ENCODE results near the gene CCDC68. TPM values are rescaled to one million over a fixed set of nuclear protein-coding genes. Genes with fewer than 3 reads are reported as not detected.

The CCDC68 gene, protein sequence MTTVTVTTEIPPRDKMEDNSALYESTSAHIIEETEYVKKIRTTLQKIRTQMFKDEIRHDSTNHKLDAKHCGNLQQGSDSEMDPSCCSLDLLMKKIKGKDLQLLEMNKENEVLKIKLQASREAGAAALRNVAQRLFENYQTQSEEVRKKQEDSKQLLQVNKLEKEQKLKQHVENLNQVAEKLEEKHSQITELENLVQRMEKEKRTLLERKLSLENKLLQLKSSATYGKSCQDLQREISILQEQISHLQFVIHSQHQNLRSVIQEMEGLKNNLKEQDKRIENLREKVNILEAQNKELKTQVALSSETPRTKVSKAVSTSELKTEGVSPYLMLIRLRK
- 1.2 and 2.1 TPM in 2 replicates for total RNA-seq

DNA sequence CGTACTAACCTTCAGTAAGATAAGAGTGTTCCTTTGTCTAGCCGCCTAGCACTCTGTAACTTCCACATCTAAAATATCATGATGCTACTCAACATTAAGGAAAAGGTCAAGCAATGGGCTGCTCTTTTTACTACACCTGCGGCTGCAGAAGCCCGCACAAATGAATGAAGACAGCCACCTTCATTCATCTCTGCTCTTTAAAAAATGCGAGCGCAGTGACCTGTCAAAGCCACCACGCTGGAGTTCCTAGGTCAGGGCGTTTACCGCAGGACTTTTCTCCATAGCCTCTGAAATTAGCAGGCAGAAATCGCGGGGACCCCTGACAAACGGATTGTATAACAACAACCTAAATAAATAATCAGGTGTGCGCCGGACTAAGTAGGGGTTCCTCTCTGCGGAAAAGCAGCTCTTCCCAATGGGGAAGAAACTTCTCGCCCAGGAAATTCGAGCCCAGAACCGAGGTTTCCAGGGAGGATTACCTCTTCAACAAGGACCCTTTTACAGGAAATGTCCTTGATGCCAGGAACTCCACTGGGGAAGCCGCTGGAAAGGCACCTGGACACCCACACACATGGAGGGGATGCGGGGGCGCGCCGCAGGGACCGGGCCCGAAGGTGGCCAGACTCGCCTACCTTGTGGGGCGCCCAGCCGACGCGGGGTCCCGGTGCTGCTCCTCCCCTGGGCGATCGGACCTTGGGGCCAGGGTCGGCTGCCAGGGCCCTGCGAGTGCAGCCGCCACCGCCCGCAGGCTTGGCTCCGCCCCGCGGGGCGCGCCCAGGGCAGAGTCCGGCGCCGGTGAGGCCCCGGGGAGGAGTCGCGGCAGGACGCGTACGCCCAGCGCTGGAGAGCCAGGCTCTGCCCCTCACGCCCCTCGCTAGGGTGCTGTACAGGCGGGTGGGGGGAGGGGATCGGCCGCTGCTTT is at the start of gene CCDC68:
Gene CCDC68 (minus strand): TSS at position 758 of the 922 bp plus-strand sequence. CDS start 16,670 bp downstream, outside the sequence.
- DNase-seq = peak; percentile 32

- no peak for DNase-seq
These were observed 48.3 kb upstream of the CCDC68 start for GRCh38 chr18:55007602-55008001.

DNA sequence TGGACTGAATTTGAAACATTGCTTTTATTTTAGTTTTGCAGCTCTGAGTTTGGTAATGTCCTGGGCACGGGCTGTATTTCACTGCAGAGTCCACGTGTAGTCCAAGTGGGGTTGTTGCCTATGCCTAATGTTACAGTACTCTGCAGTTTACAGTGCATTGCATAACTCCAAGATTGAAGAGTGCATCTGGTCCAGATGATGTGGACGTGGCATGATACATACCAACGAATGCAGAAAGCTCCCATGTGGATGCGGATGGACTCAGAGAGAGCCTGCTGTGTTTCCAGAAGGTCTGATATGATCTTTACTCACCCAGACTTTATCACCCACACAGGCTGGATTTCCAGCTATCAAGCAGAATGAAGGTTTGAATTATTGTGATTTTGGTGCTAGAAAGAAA is 44.4 kb upstream of the CCDC68 start:
- DNase-seq = no peak

- DNase-seq = no peak
These were observed 43.0 kb upstream of the CCDC68 start for GRCh38 chr18:55002261-55002660.

DNA sequence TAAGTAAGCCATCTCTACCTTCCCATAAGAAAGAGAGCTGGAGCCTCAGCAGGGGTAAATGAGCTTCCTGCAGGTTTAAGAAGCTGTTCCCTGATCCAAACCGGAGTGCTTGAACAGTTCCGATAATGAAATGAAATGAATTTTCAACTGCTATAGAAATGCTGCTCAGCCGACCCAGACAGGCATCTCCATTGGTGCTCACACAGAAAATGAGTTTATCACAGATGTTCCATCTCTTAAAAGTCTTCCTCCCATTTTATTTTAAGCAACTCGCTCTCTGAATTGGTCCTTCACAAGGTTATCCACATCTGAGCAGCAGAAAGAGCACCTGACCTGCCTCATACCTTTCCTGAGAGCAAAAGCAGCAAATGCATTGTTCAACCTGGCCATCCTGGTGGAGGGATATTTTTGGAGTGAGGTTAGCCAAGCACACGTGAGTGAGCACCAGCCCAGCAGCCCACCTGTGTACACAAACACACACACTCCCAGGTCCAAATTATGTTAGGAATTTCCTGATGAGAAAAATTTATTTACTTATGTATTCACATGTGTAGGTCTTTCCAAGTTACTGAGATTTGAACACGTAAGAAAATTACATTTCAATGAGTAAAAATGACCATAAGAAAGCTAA is 42.2 kb upstream of the CCDC68 start:
- DNase-seq = peak; percentile 2

- no peak for DNase-seq
These were observed 41.3 kb upstream of the CCDC68 start for GRCh38 chr18:55000529-55000928.

DNA sequence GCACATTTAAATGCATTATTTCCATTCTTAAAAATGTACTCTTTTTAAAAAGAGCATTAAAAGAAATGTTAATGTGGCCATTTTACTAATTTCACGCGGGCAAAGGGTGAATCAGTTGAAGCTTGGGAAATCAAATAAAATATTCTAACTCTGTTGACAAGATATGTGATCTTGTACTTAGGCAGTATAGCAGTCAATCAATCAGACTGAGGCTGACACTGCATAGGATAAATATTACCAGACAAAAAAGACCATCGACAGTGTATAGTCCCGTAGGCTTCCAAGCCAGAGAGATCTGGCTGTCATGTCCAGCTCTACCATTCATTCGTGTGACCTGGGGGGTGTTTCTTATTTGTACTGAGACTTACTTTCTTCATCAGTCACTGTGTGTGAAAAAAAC is 39.8 kb upstream of the CCDC68 start:
- DNase-seq = no peak

GRCh38 chr18:54995421-54996143 is 36.3 kb upstream of the CCDC68 start:
- DNase-seq = no peak

- no peak for DNase-seq
These were observed 32.7 kb upstream of the CCDC68 start for GRCh38 chr18:54991981-54992380.

DNA sequence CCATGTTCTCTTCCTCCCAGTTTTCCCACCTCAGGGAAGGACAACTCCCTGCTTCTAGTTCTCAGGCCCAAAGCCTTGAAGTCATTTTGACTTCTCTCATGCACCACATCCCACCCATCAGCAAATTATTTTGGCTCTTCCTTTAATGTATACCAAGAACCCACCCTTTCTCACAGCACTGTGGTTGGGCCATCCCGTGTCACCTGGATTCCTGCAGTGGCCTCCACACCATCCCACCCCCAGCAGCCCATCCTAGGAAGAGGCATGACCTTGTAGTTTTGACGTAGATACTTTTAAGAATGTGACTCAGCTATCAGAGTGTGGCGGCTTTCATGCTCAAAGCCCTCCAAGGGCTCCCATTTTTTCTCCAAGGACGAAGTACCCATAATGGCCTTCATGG is 25.6 kb upstream of the CCDC68 start:
- no peak for DNase-seq

GRCh38 chr18:54983791-54984190 is 24.5 kb upstream of the CCDC68 start:
- DNase-seq = no peak

- peak; percentile 70 for DNase-seq
These were observed 23.9 kb upstream of the CCDC68 start for GRCh38 chr18:54983041-54983686.

DNA sequence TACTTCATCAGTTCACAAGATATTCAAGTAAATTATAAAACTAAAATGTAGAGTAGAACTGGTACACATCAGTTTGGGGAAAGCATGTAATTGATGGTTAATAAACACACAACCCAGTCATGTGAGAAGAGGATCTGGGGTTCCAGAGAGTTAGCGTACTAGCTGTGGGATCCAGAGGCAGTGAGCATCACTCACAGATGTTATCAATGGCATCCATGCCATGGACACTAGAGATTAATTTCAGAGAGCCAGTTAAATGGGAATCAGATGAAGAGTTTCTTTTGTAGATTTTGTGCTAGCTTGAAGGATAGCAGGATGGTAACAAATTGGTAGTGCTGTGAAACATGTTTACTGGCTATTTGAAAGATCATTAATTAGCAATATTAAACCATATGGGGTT is 21.8 kb upstream of the CCDC68 start:
- DNase-seq = no peak

- no peak for DNase-seq
These were observed 16.3 kb upstream of the CCDC68 start for GRCh38 chr18:54975598-54975997.

DNA sequence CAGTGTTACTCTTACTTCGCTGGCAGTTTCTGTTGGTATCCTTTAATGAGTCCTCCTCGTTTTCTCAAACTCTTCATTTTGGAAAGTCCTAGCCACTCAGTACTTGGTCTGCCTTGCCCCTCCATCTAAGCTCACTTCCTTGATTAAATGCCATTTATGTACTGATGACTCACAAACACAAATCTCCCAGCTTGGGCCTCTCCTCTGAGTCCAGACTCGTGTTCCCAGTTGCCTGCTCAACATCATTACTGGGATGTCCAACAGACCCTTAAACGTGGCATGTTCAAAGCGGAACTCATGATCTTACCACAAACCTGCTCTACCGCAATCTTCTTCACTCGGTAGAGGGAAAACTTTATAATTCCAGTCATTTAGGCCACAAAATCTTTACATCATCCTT is 13.8 kb upstream of the CCDC68 start:
- DNase-seq = no peak

- DNase-seq = no peak
These were observed 9.5 kb upstream of the CCDC68 start for GRCh38 chr18:54968807-54969206.

DNA sequence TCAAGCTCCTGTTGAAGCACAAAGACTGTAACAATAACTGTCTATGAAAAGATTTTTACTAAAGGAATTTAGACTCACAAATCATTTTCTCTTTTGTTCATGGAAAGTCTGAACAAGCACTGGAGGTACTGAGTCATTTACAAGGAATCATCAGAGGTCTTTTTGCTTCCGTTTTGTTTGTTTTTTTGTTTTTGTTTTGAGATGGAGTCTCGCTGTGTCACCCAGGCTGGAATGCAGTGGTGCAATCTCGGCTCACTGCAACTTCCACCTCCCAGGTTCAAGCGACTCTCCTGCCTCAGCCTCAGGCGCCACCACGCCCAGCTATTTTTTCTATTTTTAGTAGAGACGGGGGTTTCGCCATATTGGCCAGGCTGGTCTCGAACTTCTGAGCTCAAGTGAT is 9.0 kb upstream of the CCDC68 start:
- DNase-seq = peak; percentile 40

GRCh38 chr18:54967786-54968185 is 8.5 kb upstream of the CCDC68 start:
- DNase-seq = no peak

GRCh38 chr18:54964741-54965140 is 5.5 kb upstream of the CCDC68 start:
- no peak for DNase-seq

GRCh38 chr18:54962919-54963645 is 3.8 kb upstream of the CCDC68 start:
- DNase-seq = no peak

- DNase-seq = no peak
These were observed 2.6 kb upstream of the CCDC68 start for GRCh38 chr18:54961868-54962267.
